ENCODE data around the gene TLE6. TPM values are rescaled to one million over a fixed set of nuclear protein-coding genes. Genes with fewer than 3 reads are reported as not detected.
A peak's percentile ranks its signal among the peaks of the same experiment; 100 is the strongest.

Gene TLE6
- total and polyA plus RNA-seq, 2 experiments from 2014 or later: 35.4 to 42.8 TPM

GRCh38 chr19:3041327-3041726 is 64.0 kb downstream of the TLE6 start:
- Histone ChIP-seq H3K9me3 (ENCODE audit: low read depth) (no peaks in the 10 kb centered on the region), H3K36me3 (no peaks in the 10 kb centered on the region), H3K27me3 (no peaks in the 10 kb centered on the region), H3K4me1 (ENCODE audit: low read depth) (peaks cover 12% of the 10 kb centered on the region), H3K27ac (no peak overlapping the region), H3K4me3 (no peak overlapping the region)
- no peak for DNase-seq (ENCODE audit: low read depth in 1 of 2, low spot score in 1 of 2)
- no peak for TF ChIP-seq CTCF (IDR thresholded peaks at IDR 0.05; ENCODE audit: low read depth, low read length)

DNA sequence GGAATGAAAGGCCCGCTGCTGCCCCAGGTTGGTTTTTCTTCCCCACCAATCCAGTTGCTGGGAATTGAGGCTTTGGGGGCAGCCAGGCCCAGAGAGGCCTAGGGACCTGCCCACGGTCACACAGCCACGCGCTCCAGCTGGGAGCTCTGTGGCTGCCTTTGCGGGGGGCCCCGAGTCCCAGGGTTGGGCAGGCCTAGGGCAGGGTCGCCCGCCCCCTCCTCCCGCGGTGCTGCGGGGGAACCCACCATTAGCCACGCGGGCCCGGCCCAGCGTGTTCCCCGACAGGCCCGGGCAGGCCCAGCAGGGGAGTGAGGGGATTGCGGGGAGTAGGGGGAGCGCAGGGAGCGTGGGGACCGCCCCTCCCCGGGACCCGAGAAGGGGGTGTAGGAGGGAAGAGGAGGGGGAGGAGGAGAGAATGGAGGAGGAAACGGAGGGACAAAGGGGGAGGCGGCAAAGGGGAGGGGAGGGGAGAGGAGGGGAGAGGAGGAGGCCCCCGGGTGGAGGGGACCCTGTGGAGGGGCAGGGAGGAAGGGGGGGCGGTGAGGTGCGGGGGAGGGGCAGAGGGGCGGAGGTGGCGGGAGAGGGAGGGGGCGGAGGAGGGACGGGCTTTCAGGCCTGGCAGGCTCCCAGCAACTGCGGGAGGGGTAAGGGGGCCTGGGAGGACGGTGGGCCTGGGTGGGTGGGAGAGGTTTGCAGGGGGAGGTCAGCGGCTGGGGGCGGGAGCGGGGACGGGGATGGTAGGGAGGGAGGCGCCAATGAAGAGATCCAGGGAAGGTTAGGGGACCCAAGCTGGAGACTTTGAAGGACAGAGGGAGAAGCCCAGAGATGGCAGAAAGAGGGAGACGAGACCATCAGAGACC is 64.6 kb downstream of the TLE6 start:
- Histone ChIP-seq H3K27ac (peak overlapping the region; percentile 18), H3K4me3 (no peak overlapping the region), H3K36me3 (no peaks in the 10 kb centered on the region), H3K9me3 (ENCODE audit: low read depth) (no peaks in the 10 kb centered on the region), H3K27me3 (no peaks in the 10 kb centered on the region), H3K4me1 (ENCODE audit: low read depth) (peaks cover 12% of the 10 kb centered on the region)
- TF ChIP-seq CTCF (IDR thresholded peaks at IDR 0.05; ENCODE audit: low read depth, low read length): no peak
- DNase-seq (ENCODE audit: low read depth in 1 of 2, low spot score in 1 of 2): peak in 1 of 2 donors; percentile 28

DNA sequence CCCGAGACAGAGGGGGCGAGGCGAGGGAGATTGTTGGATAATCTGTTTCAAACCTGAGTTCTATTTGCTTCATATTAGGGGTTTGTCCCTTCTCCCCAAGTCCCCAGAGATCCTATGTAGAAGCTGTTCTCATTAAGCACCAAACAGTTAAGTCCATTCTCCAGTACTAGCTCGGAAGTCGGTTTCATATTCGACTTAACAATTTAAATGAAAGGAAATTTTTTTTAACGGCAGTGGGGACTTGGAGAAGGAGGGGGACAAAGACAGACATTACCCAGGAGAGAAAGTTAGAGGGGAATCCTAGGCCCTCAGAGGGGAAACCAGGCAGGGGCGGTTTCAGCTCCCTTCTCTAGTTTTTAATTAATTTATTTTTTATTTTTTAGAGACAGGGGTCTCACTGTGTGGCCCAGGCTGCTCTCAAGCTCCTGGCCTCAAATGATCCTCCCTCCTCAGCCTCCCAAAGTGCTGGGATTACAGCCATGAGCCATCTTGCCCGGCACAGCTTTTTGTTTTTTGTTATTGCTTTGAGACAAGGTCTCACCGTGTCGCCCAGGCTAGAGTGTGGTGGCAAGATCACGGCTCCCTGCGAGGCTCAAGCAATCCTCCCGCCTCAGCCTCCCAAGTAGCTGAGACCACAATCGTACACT is 65.4 kb downstream of the TLE6 start:
- peaks cover 12% of the 10 kb centered on the region for H3K4me1 ChIP-seq (ENCODE audit: low read depth)
- no peak overlapping the region for H3K4me3 ChIP-seq
- H3K36me3 ChIP-seq: no peaks in the 10 kb centered on the region
- no peaks in the 10 kb centered on the region for H3K27me3 ChIP-seq
- no peak for TF ChIP-seq CTCF (IDR thresholded peaks at IDR 0.05; ENCODE audit: low read depth, low read length)
- H3K9me3 ChIP-seq (ENCODE audit: low read depth): no peaks in the 10 kb centered on the region
- DNase-seq (ENCODE audit: low read depth in 1 of 2, low spot score in 1 of 2): no peak
- peak overlapping the region; percentile 18 for H3K27ac ChIP-seq

Other genes with a start within 250 kb of the TLE6 start
- 29.4 and 33.5 TPM in 2 replicates for gene SLC39A3, start 237.5 kb upstream of the TLE6 start, total RNA-seq
- gene SLC39A3, start 237.5 kb upstream of the TLE6 start, polyA plus RNA-seq: 36.6 and 46.0 TPM in 2 replicates
- gene SGTA, start 194.3 kb upstream of the TLE6 start, total RNA-seq: 102 and 106 TPM in 2 replicates
- 135 and 137 TPM in 2 replicates for gene SGTA, start 194.3 kb upstream of the TLE6 start, polyA plus RNA-seq
- 111 and 126 TPM in 2 replicates for gene THOP1, start 192.1 kb upstream of the TLE6 start, total RNA-seq
- 73.9 and 81.3 TPM in 2 replicates for gene THOP1, start 192.1 kb upstream of the TLE6 start, polyA plus RNA-seq
- 11.6 and 18.2 TPM in 2 replicates for gene ZNF554, start 157.7 kb upstream of the TLE6 start, total RNA-seq
- 11.1 and 12.4 TPM in 2 replicates for gene ZNF554, start 157.7 kb upstream of the TLE6 start, polyA plus RNA-seq
- 8.7 and 9.5 TPM in 2 replicates for gene ZNF555, start 136.1 kb upstream of the TLE6 start, total RNA-seq
- gene ZNF555, start 136.1 kb upstream of the TLE6 start, polyA plus RNA-seq: 9.0 and 15.2 TPM in 2 replicates
- 0.04 and 0.21 TPM in 2 replicates for gene ZNF556, start 110.2 kb upstream of the TLE6 start, total RNA-seq
- 0.09 TPM in 1 of 2 replicates, not detected in the other for gene ZNF556, start 110.2 kb upstream of the TLE6 start, polyA plus RNA-seq
- gene ZNF57, start 76.6 kb upstream of the TLE6 start, total RNA-seq: 2.1 and 4.1 TPM in 2 replicates
- gene ZNF57, start 76.6 kb upstream of the TLE6 start, polyA plus RNA-seq: 4.4 and 5.4 TPM in 2 replicates
- 4.4 and 4.7 TPM in 2 replicates for gene ZNF77, start 32.6 kb upstream of the TLE6 start, total RNA-seq
- 2.6 and 7.7 TPM in 2 replicates for gene ZNF77, start 32.6 kb upstream of the TLE6 start, polyA plus RNA-seq
- gene TLE2, start 51.7 kb downstream of the TLE6 start, total RNA-seq: 71.1 and 95.9 TPM in 2 replicates
- gene TLE2, start 51.7 kb downstream of the TLE6 start, polyA plus RNA-seq: 102 and 105 TPM in 2 replicates
- gene TLE5, start 84.9 kb downstream of the TLE6 start, total RNA-seq: 612 and 690 TPM in 2 replicates
- 446 and 487 TPM in 2 replicates for gene TLE5, start 84.9 kb downstream of the TLE6 start, polyA plus RNA-seq
- 36.5 and 47.5 TPM in 2 replicates for gene GNA11, start 116.8 kb downstream of the TLE6 start, total RNA-seq
- gene GNA11, start 116.8 kb downstream of the TLE6 start, polyA plus RNA-seq: 60.8 and 63.3 TPM in 2 replicates
- gene GNA15, start 158.5 kb downstream of the TLE6 start, total RNA-seq: 0.12 TPM in 1 of 2 replicates, not detected in the other
- gene GNA15, start 158.5 kb downstream of the TLE6 start, polyA plus RNA-seq: not detected in 2 replicates
- gene S1PR4, start 201.2 kb downstream of the TLE6 start, total RNA-seq: not detected in 2 replicates
- 0.11 TPM in 1 of 2 replicates, not detected in the other for gene S1PR4, start 201.2 kb downstream of the TLE6 start, polyA plus RNA-seq
- 30.6 and 40.0 TPM in 2 replicates for gene NCLN, start 208.4 kb downstream of the TLE6 start, total RNA-seq
- 36.2 and 55.7 TPM in 2 replicates for gene NCLN, start 208.4 kb downstream of the TLE6 start, polyA plus RNA-seq
- 3.1 and 8.4 TPM in 2 replicates for gene CELF5, start 247.1 kb downstream of the TLE6 start, total RNA-seq
- gene CELF5, start 247.1 kb downstream of the TLE6 start, polyA plus RNA-seq: 4.5 and 7.2 TPM in 2 replicates